CD14-positive monocyte (primary cell): Measurements from ENCODE around the gene CNTNAP1. TPM values are rescaled to one million over a fixed set of nuclear protein-coding genes. Genes with fewer than 3 reads are reported as not detected.

ENCODE experiments used
- DNase-seq, 3 donors: peaks; one replicate each; pipeline ENCODE4 v3.0.0-alpha.2; 2011 to 2022
- H2AFZ ChIP-seq: 2 replicates; pipeline ENCODE4 v1.6.0; 2012; ENCODE audit warnings: mild to moderate bottlenecking, low read depth, low read length, inconsistent platforms; ENCODE audit not compliant: insufficient read depth, poor library complexity, severe bottlenecking
- H3K27ac ChIP-seq, 2 donors: 1 replicate in 1 of 2; 2 replicates in 1 of 2; pipeline ENCODE4 v1.5.1; 2012 to 2013; ENCODE audit warnings: low read length in 2 of 2, control low read depth in 1 of 2, inconsistent platforms in 1 of 2, low read depth in 1 of 2, mild to moderate bottlenecking in 1 of 2
- H3K27me3 ChIP-seq, 2 donors: one replicate each; pipeline versions ENCODE4 v1.6.0 to v1.6.1; 2011 to 2013; ENCODE audit warnings: low read length in 2 of 2; ENCODE audit not compliant: control insufficient read depth in 2 of 2, insufficient read depth in 2 of 2
- H3K36me3 ChIP-seq, 2 donors: replicated peaks in 1 of 2; 1 replicate in 1 of 2; 2 replicates in 1 of 2; pipeline versions ENCODE4 v1.5.1 to v1.6.1; 2012 to 2013; ENCODE audit warnings: low read length in 2 of 2, control low read depth in 1 of 2, inconsistent platforms in 1 of 2, mild to moderate bottlenecking in 1 of 2; ENCODE audit not compliant: insufficient read depth in 2 of 2, control insufficient read depth in 1 of 2
- H3K4me1 ChIP-seq, 2 donors: 1 replicate in 1 of 2; 2 replicates in 1 of 2; pipeline versions ENCODE4 v1.5.1 to v1.6.1; 2012 to 2013; ENCODE audit warnings: low read length in 2 of 2, control low read depth in 1 of 2, inconsistent platforms in 1 of 2, mild to moderate bottlenecking in 1 of 2, moderate library complexity in 1 of 2; ENCODE audit not compliant: insufficient read depth in 2 of 2, control insufficient read depth in 1 of 2
- H3K4me2 ChIP-seq: replicated peaks from 2 replicates; pipeline ENCODE3; 2012; ENCODE audit warnings: low read length, moderate library complexity, mild to moderate bottlenecking; ENCODE audit not compliant: poor library complexity, severe bottlenecking; ENCODE audit errors: extremely low read depth
- H3K4me3 ChIP-seq, 3 experiments: fragments of 200-600 bp in 1 of 3; sonication (generic) in 1 of 3; replicated peaks in 1 of 3; 1 replicate in 2 of 3; 2 replicates in 1 of 3; pipeline ENCODE4 v1.5.1; 2011 to 2013; ENCODE audit warnings: low read length in 3 of 3, mild to moderate bottlenecking in 3 of 3, control low read depth in 2 of 3, low read depth in 2 of 3, inconsistent platforms in 1 of 3, moderate library complexity in 1 of 3
- H3K79me2 ChIP-seq: 2 replicates; pipeline ENCODE4 v1.6.0; 2012; ENCODE audit warnings: mild to moderate bottlenecking, control low read depth, inconsistent platforms, low read length, moderate library complexity; ENCODE audit not compliant: insufficient read depth
- H3K9ac ChIP-seq: 2 replicates; pipeline ENCODE4 v1.6.0; 2017; ENCODE audit warnings: low read length, mild to moderate bottlenecking; ENCODE audit not compliant: insufficient read depth, poor library complexity, severe bottlenecking
- H3K9me3 ChIP-seq, 2 donors: replicated peaks in 1 of 2; 1 replicate in 1 of 2; 2 replicates in 1 of 2; pipeline versions ENCODE4 v1.5.1 to v1.6.1; 2012 to 2013; ENCODE audit warnings: low read length in 2 of 2, control low read depth in 1 of 2; ENCODE audit not compliant: control insufficient read depth in 1 of 2, insufficient read depth in 1 of 2
- H4K20me1 ChIP-seq: 2 replicates; pipeline ENCODE4 v1.6.0; 2012; ENCODE audit warnings: mild to moderate bottlenecking, low read length, control low read depth, moderate library complexity; ENCODE audit not compliant: insufficient read depth
- H3K27ac Mint-ChIP-seq, 7 donors: one replicate each; pipeline ENCODE4 v1.8.0; 2020; ENCODE audit warnings: mild to moderate bottlenecking in 7 of 7, mixed read lengths in 7 of 7, moderate library complexity in 6 of 7, inconsistent platforms in 2 of 7
- H3K27me3 Mint-ChIP-seq, 3 donors: one replicate each; pipeline ENCODE4 v1.8.0; 2021 to 2022; ENCODE audit warnings: low read depth in 3 of 3, mild to moderate bottlenecking in 3 of 3, mixed read lengths in 3 of 3, moderate library complexity in 3 of 3, inconsistent platforms in 1 of 3
- H3K36me3 Mint-ChIP-seq, 2 donors: one replicate each; pipeline ENCODE4 v1.8.0; 2020; ENCODE audit warnings: mixed read lengths in 2 of 2, inconsistent platforms in 1 of 2, mild to moderate bottlenecking in 1 of 2
- H3K4me1 Mint-ChIP-seq: one replicate; pipeline ENCODE4 v1.8.0; 2020; ENCODE audit warnings: mild to moderate bottlenecking, mixed read lengths
- H3K4me3 Mint-ChIP-seq, 2 donors: one replicate each; pipeline ENCODE4 v1.8.0; 2020; ENCODE audit warnings: mild to moderate bottlenecking in 2 of 2, mixed read lengths in 2 of 2, moderate library complexity in 1 of 2
- H3K9me3 Mint-ChIP-seq, 7 donors: one replicate each; pipeline ENCODE4 v1.8.0; 2020 to 2022; ENCODE audit warnings: mixed read lengths in 7 of 7, mild to moderate bottlenecking in 6 of 7, moderate library complexity in 6 of 7, inconsistent platforms in 2 of 7
- WGBS: methylation state at CpG from one replicate; pipeline ENCODE4 v1.1.5; 2013; ENCODE audit warnings: missing lambda C conversion rate; ENCODE audit not compliant: insufficient coverage; 5-methylcytosine and 5-hydroxymethylcytosine counted together
- intact Hi-C, 2 donors: fragments of 100-400 bp; cut with micrococcal nuclease; formaldehyde crosslinking; loops; one replicate each; pipeline versions ENCODE4 v1.15.0 to v1.15.1; 2023
- polyA plus RNA-seq, 3 donors: library from polyadenylated mRNA; depleted of rRNA in 1 of 3; unstranded in 2 of 3; stranded (reverse) in 1 of 3; fragments of 300-500 nt in 2 of 3; fragments of >200 nt in 1 of 3; fragmentation: Illumina TruSeq in 2 of 3; gene quantifications; 1 replicate in 2 of 3; 2 replicates in 1 of 3; pipeline ENCODE4 v1.2.3, GENCODE V29; 2012 to 2021
- TF ChIP-seq, protein P1 (sequence below): fragments of 200-600 bp; IDR thresholded peaks from one replicate; pipeline ENCODE4 v1.8.0; 2022; ENCODE audit warnings: antibody characterized with exemption, mild to moderate bottlenecking

CNTNAP1 gene
- polyA plus RNA-seq, 3 donors = 0.23 to 0.24 TPM; not detected in 1

DNA sequence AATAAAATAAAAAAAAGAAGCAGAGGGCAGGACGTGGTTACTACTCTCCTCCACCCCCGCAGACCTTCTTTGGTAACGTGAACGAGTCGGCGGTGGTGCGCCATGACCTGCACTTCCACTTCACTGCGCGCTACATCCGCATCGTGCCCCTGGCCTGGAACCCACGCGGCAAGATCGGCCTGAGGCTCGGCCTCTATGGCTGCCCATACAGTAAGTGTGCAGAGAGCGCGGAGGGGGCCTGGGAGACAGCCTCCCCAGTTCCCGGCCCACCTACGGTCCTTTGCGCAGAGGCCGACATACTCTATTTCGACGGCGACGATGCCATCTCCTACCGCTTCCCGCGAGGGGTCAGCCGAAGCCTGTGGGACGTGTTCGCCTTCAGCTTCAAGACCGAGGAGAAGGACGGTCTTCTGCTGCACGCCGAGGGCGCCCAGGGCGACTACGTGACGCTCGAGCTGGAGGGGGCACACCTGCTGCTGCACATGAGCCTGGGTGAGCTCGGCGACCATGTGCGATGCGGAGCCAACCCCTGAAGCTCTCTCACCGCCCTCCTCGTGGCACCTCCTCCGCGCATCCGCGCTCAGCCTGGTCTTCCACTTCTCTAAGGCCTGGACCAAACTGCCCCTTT is 2.7 kb downstream of the CNTNAP1 start:
- intact Hi-C loops = loop anchor here in 1 of 2 donors (5.0 kb wide), 1 partner anchor 108 kb away; the partner anchor contains the start of gene PSMC3IP

DNA sequence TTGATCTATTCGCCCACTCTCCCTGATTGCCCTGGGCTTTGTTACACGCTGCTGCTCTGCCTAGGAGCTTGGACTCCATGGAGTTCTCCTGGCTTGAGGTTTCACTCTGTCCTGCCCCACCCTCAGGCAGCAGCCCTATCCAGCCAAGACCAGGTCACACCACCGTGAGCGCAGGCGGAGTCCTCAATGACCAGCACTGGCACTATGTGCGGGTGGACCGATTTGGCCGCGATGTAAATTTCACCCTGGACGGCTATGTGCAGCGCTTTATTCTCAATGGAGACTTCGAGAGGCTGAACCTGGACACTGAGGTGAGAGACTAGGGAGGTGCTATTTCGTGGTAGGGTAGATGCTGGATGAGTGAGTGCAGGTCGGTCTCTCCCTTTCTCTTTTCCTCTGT is 3.5 kb downstream of the CNTNAP1 start:
- Mint-ChIP-seq H3K27me3 (peaks cover 39 to 55% (median 45%) of the 10 kb centered on the region in 3 donors), H3K4me3 (no peak overlapping the region), H3K9me3 (peaks cover 0 to 21% (median 12%) of the 10 kb centered on the region in 7 donors), H3K36me3 (peaks cover 8 to 10% of the 10 kb centered on the region in 2 donors), H3K27ac (no peak overlapping the region), H3K4me1 (peaks cover 27% of the 10 kb centered on the region)
- H3K27me3 ChIP-seq = peaks cover 26 to 34% of the 10 kb centered on the region in 2 donors
- peaks cover 21 to 27% of the 10 kb centered on the region in 2 donors for H3K4me1 ChIP-seq
- no peaks in the 10 kb centered on the region for H4K20me1 ChIP-seq
- H2AFZ ChIP-seq = no peak overlapping the region
- H3K9ac ChIP-seq = no peak overlapping the region
- H3K9me3 ChIP-seq = peaks cover 0 to 14% of the 10 kb centered on the region in 2 donors
- H3K4me2 ChIP-seq = no peak overlapping the region
- H3K4me3 ChIP-seq = no peak overlapping the region
- no peak overlapping the region for H3K27ac ChIP-seq
- H3K36me3 ChIP-seq = no peaks in the 10 kb centered on the region
- intact Hi-C loops = no loop called here
- no peaks in the 10 kb centered on the region for H3K79me2 ChIP-seq
- no peak for DNase-seq
- TF ChIP-seq, protein P1, sequence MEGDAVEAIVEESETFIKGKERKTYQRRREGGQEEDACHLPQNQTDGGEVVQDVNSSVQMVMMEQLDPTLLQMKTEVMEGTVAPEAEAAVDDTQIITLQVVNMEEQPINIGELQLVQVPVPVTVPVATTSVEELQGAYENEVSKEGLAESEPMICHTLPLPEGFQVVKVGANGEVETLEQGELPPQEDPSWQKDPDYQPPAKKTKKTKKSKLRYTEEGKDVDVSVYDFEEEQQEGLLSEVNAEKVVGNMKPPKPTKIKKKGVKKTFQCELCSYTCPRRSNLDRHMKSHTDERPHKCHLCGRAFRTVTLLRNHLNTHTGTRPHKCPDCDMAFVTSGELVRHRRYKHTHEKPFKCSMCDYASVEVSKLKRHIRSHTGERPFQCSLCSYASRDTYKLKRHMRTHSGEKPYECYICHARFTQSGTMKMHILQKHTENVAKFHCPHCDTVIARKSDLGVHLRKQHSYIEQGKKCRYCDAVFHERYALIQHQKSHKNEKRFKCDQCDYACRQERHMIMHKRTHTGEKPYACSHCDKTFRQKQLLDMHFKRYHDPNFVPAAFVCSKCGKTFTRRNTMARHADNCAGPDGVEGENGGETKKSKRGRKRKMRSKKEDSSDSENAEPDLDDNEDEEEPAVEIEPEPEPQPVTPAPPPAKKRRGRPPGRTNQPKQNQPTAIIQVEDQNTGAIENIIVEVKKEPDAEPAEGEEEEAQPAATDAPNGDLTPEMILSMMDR = no peak
- WGBS = 94% methylated on average over 14 of the region's 14 CpGs

More for the DNA sequence above, 2.7 kb downstream of the CNTNAP1 start:
- Mint-ChIP-seq H3K27me3 (peaks cover 39 to 60% (median 45%) of the 10 kb centered on the region in 3 donors), H3K4me1 (peaks cover 34% of the 10 kb centered on the region), H3K4me3 (no peak overlapping the region), H3K27ac (no peak overlapping the region), H3K36me3 (peaks cover 8 to 10% of the 10 kb centered on the region in 2 donors), H3K9me3 (peaks cover 3 to 26% (median 13%) of the 10 kb centered on the region in 7 donors)
- WGBS = 93% methylated on average over 50 of the region's 50 CpGs
- Histone ChIP-seq H3K4me3 (no peak overlapping the region), H2AFZ (no peak overlapping the region), H3K27me3 (peaks cover 26 to 34% of the 10 kb centered on the region in 2 donors), H3K36me3 (no peaks in the 10 kb centered on the region), H3K9ac (no peak overlapping the region), H3K9me3 (peaks cover 3 to 14% of the 10 kb centered on the region in 2 donors), H4K20me1 (no peaks in the 10 kb centered on the region), H3K79me2 (no peaks in the 10 kb centered on the region), H3K4me2 (no peak overlapping the region), H3K27ac (no peak overlapping the region), H3K4me1 (peaks cover 24 to 33% of the 10 kb centered on the region in 2 donors)
- no peak for DNase-seq
- TF ChIP-seq, protein P1 = no peak
